K562 (cell line): ENCODE data around the gene TRIM2. TPM values are rescaled to one million over a fixed set of nuclear protein-coding genes. Genes with fewer than 3 reads are reported as not detected.

ENCODE experiments used
- ATAC-seq: fragments of 200-7000 bp; cut with Tn5 transposase; 3 replicates; pipeline ENCODE4 v1.9.1; 2020; ENCODE audit warnings: moderate library complexity
- BruUV-seq: library from RNA; stranded (reverse); fragments of 400-500 nt; replicated peaks from 2 replicates; lab custom pipeline; 2021; lab: Mats Ljungman, UMichigan
- CTCF ChIA-PET: fragments of 300-600 bp; formaldehyde crosslinking; extraction: SDS; loops from one replicate; lab custom pipeline; 2021; ENCODE audit warnings: low intra/inter-chr PET ratio; lab: Yijun Ruan, JAX
- POLR2A ChIA-PET: fragments of 300-600, 350-650 bp; sonication (Branson Sonifier 250); formaldehyde crosslinking; extraction: SDS; loops from one replicate; lab custom pipeline; 2021; ENCODE audit warnings: antibody characterized with exemption, inconsistent platforms; lab: Yijun Ruan, JAX
- DNase-seq, 4 experiments: peaks; one replicate each; pipeline versions ENCODE4 v3.0.0 to v3.0.0-alpha.2; 2011 to 2018; ENCODE audit warnings: low spot score in 3 of 4, mixed read lengths in 3 of 4; ENCODE audit errors: extremely low read depth in 1 of 4
- FAIRE-seq: peaks from 2 replicates; lab custom pipeline; 2011; peaks lifted over from hg19 to GRCh38; lab: Jason Lieb, UNC
- H2AFZ ChIP-seq: 2 replicates; pipeline ENCODE4 v1.6.0; 2011; ENCODE audit warnings: low read depth, low read length, control low read depth, inconsistent platforms
- H3K27ac ChIP-seq: fragments of 200-600 bp; 3 replicates; pipeline ENCODE4 v1.8.0; 2011; ENCODE audit warnings: low read depth, mild to moderate bottlenecking, control low read depth, inconsistent platforms, low read length, moderate library complexity, mixed read lengths; ENCODE audit errors: extremely low read depth
- H3K27me3 ChIP-seq, 2 experiments: fragments of 300-600 bp in 1 of 2; 2 replicates in 1 of 2; 3 replicates in 1 of 2; pipeline versions ENCODE4 v1.6.0 to v1.8.0; 2011; ENCODE audit warnings: inconsistent platforms in 2 of 2, low read length in 2 of 2, mild to moderate bottlenecking in 1 of 2, mixed read lengths in 1 of 2, moderate library complexity in 1 of 2; ENCODE audit not compliant: control insufficient read depth in 2 of 2, insufficient read depth in 2 of 2
- H3K36me3 ChIP-seq: fragments of 300-600 bp; 3 replicates; pipeline ENCODE4 v1.8.0; 2011; ENCODE audit warnings: mild to moderate bottlenecking, low read length, inconsistent platforms; ENCODE audit not compliant: control insufficient read depth, insufficient read depth
- H3K4me1 ChIP-seq, 2 experiments: fragments of 200-600 bp in 1 of 2; replicated peaks in 1 of 2; 2 replicates in 1 of 2; 3 replicates in 1 of 2; pipeline versions ENCODE4 v1.5.1 to v1.8.0; 2011; ENCODE audit warnings: inconsistent platforms in 2 of 2, low read length in 2 of 2, mild to moderate bottlenecking in 1 of 2, mixed read lengths in 1 of 2, moderate library complexity in 1 of 2; ENCODE audit not compliant: control insufficient read depth in 2 of 2, insufficient read depth in 2 of 2
- H3K4me2 ChIP-seq: 2 replicates; pipeline ENCODE4 v1.6.1; 2011; ENCODE audit warnings: low read length, control low read depth, inconsistent platforms, mixed read lengths; ENCODE audit not compliant: insufficient read depth
- H3K4me3 ChIP-seq: fragments of 200-600 bp; sonication (generic), shearing (Covaris generic); 2 replicates; pipeline ENCODE4 v1.5.1; 2016; ENCODE audit warnings: control low read depth, inconsistent platforms
- H3K79me2 ChIP-seq: fragments of 200-600 bp; 3 replicates; pipeline ENCODE4 v1.8.0; 2011; ENCODE audit warnings: low read length, inconsistent platforms; ENCODE audit not compliant: control insufficient read depth, insufficient read depth
- H3K9ac ChIP-seq, 2 experiments: 2 replicates each; pipeline versions ENCODE4 v1.6.0 to v1.6.1; 2011; ENCODE audit warnings: low read depth in 2 of 2, low read length in 2 of 2, control low read depth in 1 of 2, inconsistent platforms in 1 of 2, mild to moderate bottlenecking in 1 of 2, mixed read lengths in 1 of 2; ENCODE audit not compliant: insufficient read depth in 1 of 2
- H3K9me1 ChIP-seq: one replicate; pipeline ENCODE4 v1.6.0; 2011; ENCODE audit warnings: inconsistent platforms, mild to moderate bottlenecking, low read length, moderate library complexity; ENCODE audit not compliant: control insufficient read depth, insufficient read depth
- H3K9me3 ChIP-seq: replicated peaks from 2 replicates; pipeline ENCODE4 v1.5.1; 2011; ENCODE audit warnings: low read depth, low read length, inconsistent platforms; ENCODE audit not compliant: control insufficient read depth, insufficient read depth
- H4K20me1 ChIP-seq: replicated peaks from 2 replicates; pipeline ENCODE4 v1.6.1; 2011; ENCODE audit warnings: low read length, inconsistent platforms, mixed read lengths; ENCODE audit not compliant: control insufficient read depth, insufficient read depth
- HMGN3 ChIP-seq: IDR thresholded peaks from 2 replicates; pipeline ENCODE4 v1.6.1; 2011; ENCODE audit warnings: borderline replicate concordance, low read depth, mild to moderate bottlenecking, mixed read lengths, low read length; ENCODE audit not compliant: insufficient read length; ENCODE audit errors: extremely low read depth
- KAT2B ChIP-seq: IDR thresholded peaks from one replicate; pipeline ENCODE4 v1.6.1; 2012; ENCODE audit warnings: low read depth, mild to moderate bottlenecking, control low read depth, inconsistent platforms, low read length, moderate library complexity
- MIER1 ChIP-seq: fragments of 450-650 bp; IDR thresholded peaks from 2 replicates; pipeline ENCODE4 v1.6.1; 2016; ENCODE audit warnings: antibody characterized with exemption, mild to moderate bottlenecking, low read depth
- MLLT1 ChIP-seq, 2 experiments: fragments of 450-650 bp; IDR thresholded peaks; 2 replicates each; pipeline ENCODE4 v1.6.1; 2016
- NONO ChIP-seq, 2 experiments: fragments of 200-400 bp in 1 of 2; fragments of 450-650 bp in 1 of 2; formaldehyde crosslinking in 1 of 2; IDR thresholded peaks; 2 replicates each; pipeline ENCODE4 v1.6.1; 2017; ENCODE audit warnings: low read depth in 2 of 2, mild to moderate bottlenecking in 2 of 2, moderate library complexity in 2 of 2, low read length in 1 of 2
- RNF2 ChIP-seq: sonication (generic); IDR thresholded peaks from 2 replicates; pipeline ENCODE4 v1.6.1; 2016
- XRCC5 ChIP-seq: fragments of 200-400 bp; formaldehyde crosslinking; IDR thresholded peaks from 2 replicates; pipeline ENCODE4 v1.6.1; 2017; ENCODE audit warnings: low read depth, mild to moderate bottlenecking, low read length
- ZNF124 ChIP-seq: sonication (generic); formaldehyde crosslinking; IDR thresholded peaks from 2 replicates; pipeline ENCODE4 v1.8.1; 2022; ENCODE audit warnings: missing genetic modification reagents
- ZNF217 ChIP-seq: sonication (generic); formaldehyde crosslinking; IDR thresholded peaks from 2 replicates; pipeline ENCODE4 v1.8.0; 2022; ENCODE audit warnings: mild to moderate bottlenecking, missing genetic modification reagents
- ZNF764 ChIP-seq: fragments of 250-450 bp; sonication (Bioruptor Pico); IDR thresholded peaks from 2 replicates; pipeline ENCODE4 v1.4.0; 2020; ENCODE audit warnings: low read depth, mild to moderate bottlenecking, moderate library complexity
- WGBS: fragments of 100-300 bp; shearing (Covaris generic); methylation state at CpG from one replicate; pipeline ENCODE4 v1.1.6; 2016; ENCODE audit warnings: low coverage, mixed read lengths; ENCODE audit not compliant: insufficient coverage; ENCODE audit errors: missing lambda C conversion rate; 5-methylcytosine and 5-hydroxymethylcytosine counted together
- in situ Hi-C: fragments of 300-500 bp; cut with MboI; formaldehyde crosslinking; loops from 4 replicates; pipeline ENCODE4 v1.15.0; 2018; ENCODE audit warnings: inconsistent platforms, mixed read lengths
- intact Hi-C: fragments of 100-400 bp; cut with micrococcal nuclease; formaldehyde crosslinking; loops from 2 replicates; pipeline ENCODE4 v1.14.2; 2022
- polyA plus RNA-seq, 8 experiments: library from polyadenylated mRNA; depleted of rRNA in 4 of 8; stranded (reverse) in 5 of 8; unstranded in 3 of 8; fragments of >200 nt; fragmentation: Nextera tagmentation in 2 of 8; fragmentation: Illumina TruSeq in 1 of 8; extraction: Ambion mirVana in 2 of 8; extraction: Trizol in 1 of 8; gene quantifications; 2 replicates each; pipeline versions ENCODE4 v1.2.1 to v1.2.3, GENCODE V29; 2011 to 2014; ENCODE audit warnings: inconsistent platforms in 1 of 8, missing spikeins in 1 of 8
- total RNA-seq, 7 experiments: library from RNA; depleted of rRNA in 6 of 7; stranded (reverse); fragments of >200 nt in 6 of 7; fragmentation: Illumina TruSeq in 2 of 7; extraction: Trizol in 2 of 7; gene quantifications; 2 replicates each; pipeline versions ENCODE4 v1.2.1 to v1.2.3, GENCODE V29; 2011 to 2021; ENCODE audit warnings: low replicate concordance in 1 of 7

The TRIM2 gene
- total and polyA plus RNA-seq, 9 of the 15 experiments (the other 6 are each of a cell fraction or from before 2014, with no cell fraction given), result 0.01 to 0.41 (median 0.13) TPM; not detected in 1

- ATAC-seq, result no peak
- FAIRE-seq, result no peak
- ChIA-PET POLR2A (interaction anchor here (0.9 kb wide), 1 partner anchor 18 kb away, joined by 3 read pairs; no protein-coding TSS in a partner anchor), CTCF (interaction anchor here (0.6 kb wide), 1 partner anchor 13 kb away, joined by 3 read pairs; no protein-coding TSS in a partner anchor)
- no peak overlapping the region for H3K9ac ChIP-seq
- intact Hi-C loops (no loop called here), in situ Hi-C loops (no loop called here)
- no peak overlapping the region for H3K4me3 ChIP-seq
- peaks cover 78% of the 10 kb centered on the region; the same call in 2 of the 3 replicates for H3K36me3 ChIP-seq
- H3K4me2 ChIP-seq, result no peak overlapping the region
- H2AFZ ChIP-seq, result no peak overlapping the region
- H4K20me1 ChIP-seq, result no peaks in the 10 kb centered on the region
- TF ChIP-seq XRCC5 (no peak), MIER1 (no peak), MLLT1 (IDR thresholded peaks at IDR 0.05) (no peak), ZNF217 (CRISPR knock-in tag) (no peak), KAT2B (no peak), NONO (IDR thresholded peaks at IDR 0.05; ENCODE audit: low read depth in 2 of 2, low read length in 1 of 2) (no peak), ZNF764 (CRISPR knock-in tag) (no peak), ZNF124 (CRISPR knock-in tag) (no peak), HMGN3 (no peak), RNF2 (no peak)
- H3K4me1 ChIP-seq, result no peaks in the 10 kb centered on the region
- no peaks in the 10 kb centered on the region for H3K79me2 ChIP-seq
- H3K9me3 ChIP-seq, result no peaks in the 10 kb centered on the region
- DNase-seq, result no peak
- H3K27me3 ChIP-seq, result no peaks in the 10 kb centered on the region
- BruUV-seq, result no TSS peak
- no peak overlapping the region for H3K27ac ChIP-seq
- H3K9me1 ChIP-seq, result no peaks in the 10 kb centered on the region
- 92% methylated on average over 1 of the region's 1 CpG for WGBS
These were observed 164.8 kb downstream of the TRIM2 start for GRCh38 chr4:153369021-153369420.
